NAMALWA (cell line): Measurements from ENCODE around the gene TMTC4.
A peak's percentile ranks its signal among the peaks of the same experiment; 100 is the strongest.
"Not testable (repeated sequence)": the region's sequence is repeated elsewhere in the genome, so short reads cannot be mapped to it uniquely, and the experiment has no call there.

Experiments
- DNase-seq: peaks from one replicate; pipeline ENCODE4 v3.0.0-alpha.2; 2015; ENCODE audit warnings: low spot score

TMTC4 gene

DNA sequence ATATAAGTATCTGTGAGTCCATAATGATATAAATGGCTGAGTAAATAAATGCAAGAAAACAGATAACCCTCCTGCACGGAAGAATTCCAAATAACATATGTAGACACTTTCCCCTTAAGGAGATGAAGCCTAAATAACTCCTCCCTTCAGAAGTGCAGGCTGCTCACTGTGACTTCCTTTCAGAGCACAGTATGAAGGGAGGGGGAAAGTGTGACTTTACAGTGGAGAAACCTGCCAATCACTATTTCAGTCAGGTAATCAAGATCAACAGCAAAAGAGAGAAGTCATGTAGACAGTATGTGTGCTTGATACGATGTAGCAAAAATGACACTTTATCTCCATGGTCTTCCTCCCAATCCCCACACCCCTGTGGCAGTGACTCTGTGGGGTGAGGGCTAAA lies 93.1 kb downstream of the TMTC4 start:
- DNase-seq = no peak

DNA sequence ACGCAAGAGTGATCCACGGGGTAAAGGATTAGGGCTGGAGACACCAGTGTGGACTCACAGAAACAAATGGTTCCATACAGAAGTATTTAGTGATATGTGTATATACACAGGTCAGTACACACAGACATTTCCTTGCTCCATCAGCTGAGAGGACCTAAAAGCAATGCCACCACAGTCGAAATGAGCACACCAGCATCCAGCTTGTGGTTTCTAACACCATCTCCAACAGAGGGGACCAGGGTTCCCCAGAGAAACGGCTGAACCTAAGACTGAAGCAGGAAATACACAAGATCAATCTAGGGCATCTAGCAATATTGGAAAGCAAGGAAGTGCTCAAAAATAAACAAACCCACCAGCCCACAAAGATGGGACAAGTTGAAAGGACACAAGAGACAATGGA lies 93.6 kb downstream of the TMTC4 start:
- no peak for DNase-seq

DNA sequence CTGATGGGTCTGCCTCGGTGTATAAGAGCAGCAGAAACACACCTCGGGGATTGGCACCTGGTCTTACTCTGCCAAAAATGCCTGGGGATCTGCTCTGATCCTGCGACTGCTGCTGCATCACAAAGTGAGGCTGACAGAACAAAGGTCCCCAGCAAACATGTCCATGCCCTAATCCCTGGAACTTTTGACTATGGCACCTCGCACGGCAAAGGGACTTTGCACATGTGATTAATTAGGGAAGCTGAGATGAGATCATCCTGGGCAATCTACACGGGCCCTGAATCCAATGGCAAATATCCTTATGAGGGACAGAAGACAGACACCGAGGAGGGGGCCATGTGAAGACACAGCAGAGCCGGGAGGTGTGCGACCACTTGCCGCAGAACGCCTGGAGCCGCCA lies 94.5 kb downstream of the TMTC4 start:
- no peak for DNase-seq

DNA sequence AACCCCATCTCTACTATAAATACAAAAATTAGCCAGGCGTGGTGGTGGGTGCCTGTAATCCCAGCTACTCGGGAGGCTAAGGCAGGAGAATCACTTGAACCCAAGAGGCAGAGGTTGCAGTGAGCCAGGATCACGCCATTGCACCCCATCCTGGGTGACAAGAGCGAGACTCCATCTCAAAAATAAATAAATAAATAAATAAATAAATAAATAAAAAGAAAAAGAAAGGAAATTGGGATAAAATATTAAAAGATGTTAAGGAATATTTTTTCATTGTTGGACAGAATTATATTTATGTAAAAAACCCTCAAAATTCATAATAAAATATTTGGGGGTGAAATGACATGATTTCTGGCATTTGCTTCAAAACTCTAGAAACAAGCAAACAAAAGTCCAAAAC lies 97.4 kb downstream of the TMTC4 start:
- not testable (repeated sequence) for DNase-seq

DNA sequence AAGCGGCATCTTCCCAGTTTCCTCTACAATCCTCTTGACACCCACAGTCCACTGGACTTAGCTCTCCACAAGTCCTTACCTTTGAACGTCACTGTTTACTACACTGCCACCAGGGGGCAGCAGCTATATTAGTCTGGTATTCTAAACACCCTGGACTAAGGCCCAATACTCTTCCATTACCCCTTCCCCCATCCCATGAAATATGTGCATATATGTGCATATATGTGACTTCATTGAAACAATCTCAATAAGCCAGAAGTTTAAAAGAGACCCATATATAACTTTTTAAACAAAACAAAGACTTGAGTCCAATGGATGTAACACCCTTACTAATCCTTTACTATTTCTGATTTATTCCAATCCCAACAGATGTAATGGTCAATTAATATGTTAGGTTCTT lies 101.5 kb downstream of the TMTC4 start:
- peak; percentile 88 for DNase-seq

DNA sequence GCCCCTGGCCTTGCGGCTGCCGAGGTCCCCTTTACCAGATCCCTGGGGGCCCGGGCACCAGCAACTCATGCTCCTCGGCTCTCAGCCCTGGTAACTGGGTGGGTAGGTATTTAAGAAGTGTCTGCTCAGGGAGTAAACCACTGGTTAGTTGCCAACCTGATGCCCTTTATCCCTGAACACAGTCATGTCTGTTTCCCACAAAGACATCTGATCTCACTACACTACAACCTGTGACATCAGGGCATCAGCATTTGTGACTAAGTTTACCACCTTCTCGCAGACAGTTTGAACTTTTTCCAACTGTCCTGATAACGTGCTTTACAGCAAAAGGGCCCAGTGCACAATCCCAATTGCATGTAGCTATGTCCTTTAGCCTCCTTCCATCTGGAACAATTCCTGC lies 108.1 kb downstream of the TMTC4 start:
- DNase-seq = no peak

DNA sequence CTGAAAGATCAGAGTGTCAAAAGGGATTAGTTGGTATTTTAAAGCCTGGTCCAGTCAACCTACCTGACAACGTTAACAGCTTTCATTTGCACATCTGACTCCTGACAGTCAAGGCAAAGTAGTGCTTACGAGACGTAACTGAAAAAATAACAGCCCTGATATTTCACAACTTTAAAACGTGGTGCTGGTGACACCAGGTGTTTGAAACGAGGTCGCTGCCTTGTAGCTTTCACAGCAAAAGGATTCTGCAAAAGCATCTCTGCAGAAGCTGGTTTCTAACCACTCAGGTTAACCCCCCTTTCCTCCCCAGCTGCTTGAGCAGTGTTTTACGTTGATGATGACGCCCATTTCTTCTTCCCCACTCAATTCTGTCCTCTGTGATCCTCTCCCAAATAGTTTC lies 109.3 kb downstream of the TMTC4 start:
- no peak for DNase-seq

DNA sequence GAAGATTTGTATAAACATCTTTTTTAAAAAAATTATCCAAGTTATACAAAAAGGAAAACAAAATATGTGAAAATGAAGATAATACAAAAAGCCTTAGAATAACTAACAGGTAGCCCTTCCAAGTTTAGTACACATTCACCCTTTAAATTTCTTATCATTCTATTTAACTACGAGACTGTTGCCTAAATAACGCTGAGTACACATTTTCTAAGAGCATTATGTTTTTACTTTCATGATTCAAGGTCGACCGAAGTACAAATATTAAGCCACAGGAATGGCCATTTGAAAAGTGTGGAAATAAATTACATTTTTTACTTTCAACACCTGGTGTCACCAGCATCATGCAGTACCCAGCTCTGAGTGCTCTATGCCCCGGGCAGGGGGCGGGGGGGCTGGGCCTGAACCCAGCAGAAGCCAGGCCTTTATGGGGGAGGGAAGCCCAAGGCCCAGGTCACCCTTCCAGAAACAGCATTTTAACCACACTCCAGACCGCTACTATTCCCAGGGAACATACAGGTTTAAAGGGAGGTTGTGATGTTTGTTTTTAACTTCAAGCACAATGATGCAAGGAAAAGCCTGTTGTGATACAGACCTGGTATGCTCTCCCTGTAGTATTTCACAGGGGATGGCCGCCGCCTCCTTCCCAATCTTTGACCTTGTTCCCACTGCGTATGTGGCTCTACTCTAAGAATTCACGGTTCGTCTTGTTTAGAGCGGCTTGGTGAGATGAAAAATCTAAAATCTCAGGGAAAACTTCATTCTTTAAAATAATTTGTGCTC lies 110.0 kb downstream of the TMTC4 start:
- no peak for DNase-seq

DNA sequence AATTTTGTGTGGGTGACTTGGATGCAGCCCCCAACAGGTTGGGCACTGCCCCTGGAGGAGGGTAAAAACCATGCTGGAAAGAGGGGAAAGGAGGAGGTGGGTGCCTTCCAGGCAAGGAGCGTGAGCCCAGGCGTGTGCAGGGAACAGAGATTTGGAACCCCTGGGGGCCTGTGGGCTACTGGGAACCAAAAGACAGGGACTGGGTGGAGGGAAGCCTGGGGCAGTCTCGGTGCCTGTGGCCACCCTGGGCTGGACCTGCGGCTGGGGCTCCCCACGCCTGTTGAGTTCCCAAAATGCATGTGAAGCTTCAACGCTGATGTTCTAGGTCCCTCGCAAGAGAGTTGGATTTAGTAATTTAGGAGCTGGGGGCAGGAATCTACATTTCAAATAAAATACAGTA lies 110.8 kb downstream of the TMTC4 start:
- no peak for DNase-seq

DNA sequence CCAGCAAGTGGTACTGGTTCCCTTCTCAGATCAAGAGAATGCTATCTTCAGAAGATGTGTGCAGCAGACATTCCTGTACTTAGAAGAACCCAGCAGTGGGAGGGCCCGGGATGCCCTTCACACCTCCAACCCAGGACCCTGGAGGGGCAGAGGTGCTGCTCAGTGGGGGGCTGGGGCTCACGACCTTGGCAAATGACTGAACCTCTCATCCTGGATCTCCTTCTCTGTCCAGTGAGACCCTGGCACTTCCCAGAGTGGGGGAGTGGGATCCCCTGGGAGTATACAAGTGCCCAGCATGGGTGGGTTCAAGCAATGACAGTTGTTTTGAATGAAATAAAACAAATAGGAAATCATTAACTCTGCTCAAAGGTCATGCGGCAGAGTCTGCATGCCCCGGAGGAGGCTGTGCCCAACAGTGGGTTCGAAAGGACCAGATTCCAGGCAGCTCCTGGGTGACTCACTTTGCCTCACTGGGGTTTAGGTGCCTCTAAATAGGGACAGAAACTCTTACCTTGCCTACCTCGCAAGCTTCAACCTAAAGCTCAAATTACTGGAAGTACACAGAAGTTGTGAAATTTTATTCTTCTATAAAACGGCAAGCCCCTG lies 112.9 kb downstream of the TMTC4 start:
- DNase-seq = no peak

DNA sequence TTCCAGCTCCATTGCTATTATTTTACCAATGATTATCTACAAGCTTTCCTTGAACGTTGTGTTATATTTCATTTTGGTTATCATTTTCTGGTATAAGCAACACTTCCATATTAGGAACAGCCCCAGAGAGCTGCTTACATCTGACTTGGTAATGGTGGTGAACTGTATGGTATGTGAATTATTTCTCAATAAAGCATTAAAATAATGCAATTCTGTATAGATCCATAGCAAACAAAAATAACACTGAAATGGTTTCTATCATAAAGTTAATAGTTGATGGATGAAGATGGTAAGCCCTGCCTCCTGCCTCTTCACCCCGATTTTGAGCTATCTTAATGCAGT lies 113.5 kb downstream of the TMTC4 start:
- no peak for DNase-seq

DNA sequence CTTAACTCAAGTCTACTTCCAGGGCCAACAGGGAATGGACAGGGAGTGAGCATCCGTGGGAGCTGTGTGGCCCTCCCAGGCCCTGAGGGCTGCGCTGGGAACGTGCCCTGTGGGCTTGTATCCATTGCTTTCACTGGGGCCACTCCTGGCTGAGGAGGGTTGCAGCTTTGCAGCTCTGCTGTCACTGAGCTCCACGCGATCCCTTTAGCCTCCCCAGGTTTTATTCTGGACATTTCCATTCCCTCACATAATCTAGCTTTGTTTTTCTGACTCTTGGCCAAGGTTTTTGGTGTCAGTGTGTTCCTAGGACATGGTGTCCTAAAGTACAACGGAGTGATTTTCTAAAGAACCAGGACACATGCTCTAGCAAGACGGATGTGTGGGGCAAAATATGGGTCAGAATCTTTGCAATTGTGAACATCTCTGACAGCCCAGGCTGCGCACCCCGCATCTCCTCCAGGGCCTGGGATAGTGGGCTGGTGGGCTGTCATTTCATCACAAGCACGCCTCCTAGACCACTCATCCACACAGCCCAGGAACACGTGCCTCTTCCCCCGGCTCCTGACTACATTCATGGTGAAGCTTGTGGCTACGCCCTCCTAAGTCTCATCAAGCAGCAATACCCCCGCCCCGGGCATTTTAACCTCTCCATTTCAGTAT lies 114.0 kb downstream of the TMTC4 start:
- DNase-seq = no peak

DNA sequence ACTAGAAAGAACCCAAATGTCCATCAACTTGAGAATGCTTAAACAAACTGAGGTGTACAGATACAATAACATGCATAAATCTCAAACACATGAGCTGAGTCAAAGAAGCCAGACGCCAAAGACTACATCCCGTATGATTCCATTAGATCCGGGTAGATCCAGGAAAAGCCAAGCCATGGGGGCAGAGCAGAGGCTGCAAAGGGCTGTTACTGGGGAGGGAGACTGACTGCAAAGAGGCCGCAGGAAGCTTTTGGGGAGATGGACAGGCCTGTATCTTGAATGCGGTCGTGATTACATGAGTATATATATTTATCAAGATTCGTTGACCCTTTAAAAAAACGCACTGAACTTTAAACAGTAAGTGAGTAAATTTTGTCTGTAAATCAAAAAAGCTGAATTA lies 114.7 kb downstream of the TMTC4 start:
- no peak for DNase-seq
